Mesendoderm (in vitro differentiated cells): Measurements from ENCODE around the gene KL.

ENCODE experiments used
- DNase-seq: peaks from one replicate; pipeline ENCODE4 v3.0.0; 2013
- H2AK5ac ChIP-seq: 2 replicates; pipeline ENCODE4 v1.6.1; 2013; ENCODE audit warnings: low read length, inconsistent platforms
- H2BK120ac ChIP-seq: 2 replicates; pipeline ENCODE4 v1.6.1; 2013; ENCODE audit warnings: low read depth, mild to moderate bottlenecking, low read length, moderate library complexity, mixed read lengths
- H2BK15ac ChIP-seq: replicated peaks from 2 replicates; pipeline ENCODE4 v1.6.1; 2013; ENCODE audit warnings: low read depth, mild to moderate bottlenecking, moderate library complexity
- H2BK5ac ChIP-seq: 2 replicates; pipeline ENCODE4 v1.6.1; 2013; ENCODE audit warnings: low read length, inconsistent platforms
- H3K18ac ChIP-seq: 2 replicates; pipeline ENCODE4 v1.6.1; 2013; ENCODE audit warnings: mild to moderate bottlenecking, low read length, mixed read lengths
- H3K23ac ChIP-seq: one replicate; pipeline ENCODE4 v1.6.1; 2013; ENCODE audit warnings: low read length
- H3K27ac ChIP-seq: 2 replicates; pipeline ENCODE4 v1.5.1; 2013; ENCODE audit warnings: low read depth, mild to moderate bottlenecking, inconsistent platforms, low read length, moderate library complexity
- H3K27me3 ChIP-seq: 2 replicates; pipeline ENCODE4 v1.6.1; 2013; ENCODE audit warnings: low read length, control low read depth, mild to moderate bottlenecking, inconsistent platforms; ENCODE audit not compliant: insufficient read depth, poor library complexity
- H3K36me3 ChIP-seq: 2 replicates; pipeline ENCODE4 v1.6.1; 2013; ENCODE audit warnings: low read length, inconsistent platforms; ENCODE audit not compliant: control insufficient read depth, insufficient read depth
- H3K4ac ChIP-seq: one replicate; pipeline ENCODE4 v1.6.1; 2013; ENCODE audit warnings: low read depth, mild to moderate bottlenecking, low read length, moderate library complexity
- H3K4me1 ChIP-seq: 2 replicates; pipeline ENCODE4 v1.6.1; 2013; ENCODE audit warnings: low read depth, low read length, inconsistent platforms; ENCODE audit not compliant: control insufficient read depth
- H3K4me2 ChIP-seq: 2 replicates; pipeline ENCODE4 v1.6.1; 2013; ENCODE audit warnings: low read length
- H3K4me3 ChIP-seq: 2 replicates; pipeline ENCODE4 v1.5.1; 2013; ENCODE audit warnings: mild to moderate bottlenecking, low read length
- H3K56ac ChIP-seq: one replicate; pipeline ENCODE4 v1.6.1; 2013; ENCODE audit warnings: low read length
- H3K79me1 ChIP-seq: 2 replicates; pipeline ENCODE4 v1.6.1; 2013; ENCODE audit warnings: low read length, inconsistent platforms
- H3K79me2 ChIP-seq: 2 replicates; pipeline ENCODE4 v1.6.1; 2013; ENCODE audit warnings: mild to moderate bottlenecking, low read length; ENCODE audit not compliant: control insufficient read depth, insufficient read depth
- H3K9ac ChIP-seq: 2 replicates; pipeline ENCODE4 v1.6.1; 2013; ENCODE audit warnings: low read length, inconsistent platforms
- H4K5ac ChIP-seq: one replicate; pipeline ENCODE4 v1.6.1; 2013; ENCODE audit warnings: low read length
- H4K8ac ChIP-seq: one replicate; pipeline ENCODE4 v1.6.1; 2013; ENCODE audit warnings: low read depth, mild to moderate bottlenecking, control low read depth, low read length, moderate library complexity
- WGBS: extraction: QIAGEN DNeasy Blood & Tissue Kit; methylation state at CpG from one replicate; pipeline ENCODE4 v1.1.7; 2013; ENCODE audit warnings: low lambda C conversion rate, missing lambda C conversion rate; ENCODE audit not compliant: insufficient coverage; ENCODE audit errors: extremely low coverage; 5-methylcytosine and 5-hydroxymethylcytosine counted together

Gene KL

DNA sequence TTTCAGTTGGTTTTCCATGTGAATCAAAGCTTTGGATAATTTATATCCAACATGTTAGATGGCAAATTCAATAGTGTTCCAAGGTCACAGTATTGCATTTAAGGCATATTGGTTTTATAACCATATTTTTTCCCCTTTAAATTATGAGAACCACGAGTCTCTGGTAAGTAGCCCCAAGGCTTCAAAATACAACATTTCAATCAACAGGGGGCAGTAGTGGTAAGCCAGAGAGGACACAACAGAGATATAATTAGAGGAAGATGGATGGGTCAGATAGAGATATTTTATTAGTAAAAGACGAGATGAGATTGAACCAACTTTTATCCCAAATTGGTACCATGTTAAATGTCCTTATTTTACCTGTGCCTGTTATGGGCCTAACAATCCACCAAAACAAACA lies 53.1 kb downstream of the KL start:
- WGBS, result no CpG with 5 or more reads among the region's 2 CpGs
- Histone ChIP-seq H3K79me1 (no peaks in the 10 kb centered on the region), H3K27ac (no peak overlapping the region), H4K8ac (no peak overlapping the region), H2BK5ac (no peak overlapping the region), H2AK5ac (no peak overlapping the region), H2BK120ac (no peak overlapping the region), H3K4ac (no peak overlapping the region), H2BK15ac (no peak overlapping the region), H3K79me2 (no peaks in the 10 kb centered on the region), H3K56ac (no peak overlapping the region), H3K9ac (no peak overlapping the region), H3K27me3 (no peaks in the 10 kb centered on the region), H3K4me3 (no peak overlapping the region), H3K4me2 (no peak overlapping the region), H4K5ac (no peak overlapping the region), H3K36me3 (no peaks in the 10 kb centered on the region), H3K23ac (no peak overlapping the region), H3K4me1 (no peaks in the 10 kb centered on the region), H3K18ac (no peak overlapping the region)
- DNase-seq, result peak; percentile 42

DNA sequence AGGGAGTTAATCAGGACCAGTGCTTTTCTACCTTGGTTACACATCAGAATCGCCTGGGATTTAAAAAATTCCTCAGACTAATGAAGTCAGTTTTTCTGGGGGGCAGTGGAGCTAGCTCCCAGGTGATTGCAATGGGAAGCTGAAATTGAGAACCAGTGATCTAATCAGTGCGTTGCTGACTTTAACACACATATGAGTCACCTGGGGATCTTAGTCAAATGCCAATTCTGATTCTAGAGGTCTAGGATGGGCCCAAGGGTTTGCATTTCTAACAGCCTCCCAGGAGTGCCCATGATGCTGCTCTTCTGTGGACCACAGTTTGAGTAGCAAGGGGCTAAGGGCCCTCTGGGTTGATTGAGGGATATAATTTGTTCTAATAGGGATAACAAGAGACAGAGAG lies 54.5 kb downstream of the KL start:
- Histone ChIP-seq H2BK15ac (no peak overlapping the region), H3K79me1 (no peaks in the 10 kb centered on the region), H4K5ac (no peak overlapping the region), H2BK5ac (no peak overlapping the region), H3K23ac (no peak overlapping the region), H3K79me2 (no peaks in the 10 kb centered on the region), H3K27ac (no peak overlapping the region), H3K4me1 (no peaks in the 10 kb centered on the region), H3K27me3 (no peaks in the 10 kb centered on the region), H3K4me2 (no peak overlapping the region), H3K4me3 (no peak overlapping the region), H3K4ac (no peak overlapping the region), H3K36me3 (no peaks in the 10 kb centered on the region), H3K56ac (no peak overlapping the region), H4K8ac (no peak overlapping the region), H3K9ac (no peak overlapping the region), H2BK120ac (no peak overlapping the region), H3K18ac (no peak overlapping the region), H2AK5ac (no peak overlapping the region)
- peak; percentile 52 for DNase-seq
- no CpG with 5 or more reads among the region's 2 CpGs for WGBS

DNA sequence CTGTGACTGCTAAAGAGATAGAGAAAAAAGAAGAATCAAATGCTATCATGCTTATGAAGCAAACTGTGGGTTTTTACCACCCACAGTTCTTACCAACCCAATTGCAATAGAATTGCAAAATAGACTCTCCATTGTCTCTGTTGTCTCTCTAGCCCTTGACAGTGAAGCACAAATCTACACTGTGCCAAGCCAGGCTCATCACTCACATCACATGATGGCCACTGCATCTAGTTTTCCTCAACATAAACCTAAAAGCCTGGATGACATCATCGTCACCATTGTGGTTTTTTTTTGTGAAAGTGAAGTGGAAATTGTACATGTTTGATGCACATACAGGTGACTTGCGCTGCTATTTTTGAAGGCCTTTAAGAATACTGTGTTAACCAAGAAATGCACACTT lies 56.1 kb downstream of the KL start:
- H3K79me2 ChIP-seq, result no peaks in the 10 kb centered on the region
- H3K23ac ChIP-seq, result no peak overlapping the region
- H4K5ac ChIP-seq, result no peak overlapping the region
- no peak overlapping the region for H2BK120ac ChIP-seq
- H2AK5ac ChIP-seq, result no peak overlapping the region
- no peak overlapping the region for H4K8ac ChIP-seq
- H3K4me2 ChIP-seq, result no peak overlapping the region
- H3K4ac ChIP-seq, result no peak overlapping the region
- DNase-seq, result peak; percentile 28
- no peak overlapping the region for H3K27ac ChIP-seq
- H2BK5ac ChIP-seq, result no peak overlapping the region
- no peak overlapping the region for H2BK15ac ChIP-seq
- H3K4me3 ChIP-seq, result no peak overlapping the region
- H3K79me1 ChIP-seq, result no peaks in the 10 kb centered on the region
- no CpG with 5 or more reads among the region's 2 CpGs for WGBS
- no peak overlapping the region for H3K9ac ChIP-seq
- no peaks in the 10 kb centered on the region for H3K27me3 ChIP-seq
- H3K56ac ChIP-seq, result no peak overlapping the region
- no peaks in the 10 kb centered on the region for H3K4me1 ChIP-seq
- no peak overlapping the region for H3K18ac ChIP-seq
- H3K36me3 ChIP-seq, result no peaks in the 10 kb centered on the region

- no peak overlapping the region for H4K8ac ChIP-seq
- H3K56ac ChIP-seq, result no peak overlapping the region
- H3K4me3 ChIP-seq, result no peak overlapping the region
- no peak overlapping the region for H3K4ac ChIP-seq
- H4K5ac ChIP-seq, result no peak overlapping the region
- no peaks in the 10 kb centered on the region for H3K79me1 ChIP-seq
- WGBS, result no CpG with 5 or more reads among the region's 1 CpG
- H3K4me2 ChIP-seq, result no peak overlapping the region
- no peak overlapping the region for H3K23ac ChIP-seq
- H3K4me1 ChIP-seq, result no peaks in the 10 kb centered on the region
- H2AK5ac ChIP-seq, result no peak overlapping the region
- H2BK5ac ChIP-seq, result no peak overlapping the region
- DNase-seq, result peak; percentile 89
- H3K27ac ChIP-seq, result no peak overlapping the region
- no peaks in the 10 kb centered on the region for H3K79me2 ChIP-seq
- H2BK15ac ChIP-seq, result no peak overlapping the region
- no peaks in the 10 kb centered on the region for H3K27me3 ChIP-seq
- H3K36me3 ChIP-seq, result no peaks in the 10 kb centered on the region
- H3K18ac ChIP-seq, result no peak overlapping the region
- no peak overlapping the region for H3K9ac ChIP-seq
- H2BK120ac ChIP-seq, result no peak overlapping the region
Observed at GRCh38 chr13:33072759-33073158, 56.5 kb downstream of the KL start.

- no peak overlapping the region for H3K4me2 ChIP-seq
- no peak overlapping the region for H4K5ac ChIP-seq
- no peak overlapping the region for H3K56ac ChIP-seq
- no peak overlapping the region for H3K27ac ChIP-seq
- H2BK5ac ChIP-seq, result no peak overlapping the region
- no CpG with 5 or more reads among the region's 3 CpGs for WGBS
- H2BK15ac ChIP-seq, result no peak overlapping the region
- no peaks in the 10 kb centered on the region for H3K79me1 ChIP-seq
- no peak overlapping the region for H4K8ac ChIP-seq
- H3K18ac ChIP-seq, result no peak overlapping the region
- no peak overlapping the region for H3K9ac ChIP-seq
- no peaks in the 10 kb centered on the region for H3K27me3 ChIP-seq
- no peak for DNase-seq
- H3K4ac ChIP-seq, result no peak overlapping the region
- H3K23ac ChIP-seq, result no peak overlapping the region
- H3K79me2 ChIP-seq, result no peaks in the 10 kb centered on the region
- no peaks in the 10 kb centered on the region for H3K36me3 ChIP-seq
- no peak overlapping the region for H2AK5ac ChIP-seq
- H2BK120ac ChIP-seq, result no peak overlapping the region
- no peak overlapping the region for H3K4me3 ChIP-seq
- H3K4me1 ChIP-seq, result no peaks in the 10 kb centered on the region
Observed at GRCh38 chr13:33073338-33073737, 57.1 kb downstream of the KL start.
